ENCODE data around the gene BAHCC1. TPM values are rescaled to one million over a fixed set of nuclear protein-coding genes. Genes with fewer than 3 reads are reported as not detected.
A peak's percentile ranks its signal among the peaks of the same experiment; 100 is the strongest.

Gene BAHCC1
- total and polyA plus RNA-seq, 9 of the 15 experiments (the other 6 are each of a cell fraction or from before 2014, with no cell fraction given), result 0.14 to 26.9 (median 5.0) TPM

DNA sequence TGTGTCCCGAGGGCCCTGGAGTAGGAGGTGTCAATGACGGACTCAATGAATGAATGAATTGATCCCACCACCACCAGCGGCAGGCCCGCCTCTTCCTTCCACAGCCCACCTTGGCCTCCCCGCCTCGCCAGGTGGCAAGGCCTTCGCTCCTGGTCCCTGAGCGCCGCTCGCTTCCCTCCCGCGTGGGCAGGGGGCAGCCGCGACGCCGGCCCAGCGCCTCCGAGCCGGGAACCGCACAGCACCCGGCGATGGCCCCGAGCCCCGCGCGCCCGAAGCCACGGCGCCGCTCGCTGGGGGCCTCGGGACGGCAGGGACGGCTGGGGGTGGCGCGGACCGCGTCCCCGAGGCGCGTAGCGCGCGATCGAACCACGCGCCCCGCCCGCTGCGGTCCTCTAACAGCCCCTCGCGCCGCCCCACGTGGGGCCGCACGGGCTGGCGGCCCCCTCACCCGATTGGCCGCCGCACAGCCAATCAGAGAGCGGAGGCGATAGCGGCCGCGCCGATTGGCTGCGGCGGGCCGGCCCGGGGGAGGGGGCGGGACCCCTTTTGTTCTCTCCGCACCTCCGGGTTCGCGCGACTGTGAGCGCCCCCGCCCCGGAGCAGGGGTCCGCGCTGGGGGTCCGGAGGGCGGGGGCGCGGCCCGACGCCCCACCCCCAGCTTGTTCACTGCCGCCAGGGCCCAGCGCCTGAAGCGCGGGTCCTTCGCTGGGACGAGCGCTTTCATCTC is 86.0 kb downstream of the BAHCC1 start (continued):
- TF ChIP-seq, protein P1, sequence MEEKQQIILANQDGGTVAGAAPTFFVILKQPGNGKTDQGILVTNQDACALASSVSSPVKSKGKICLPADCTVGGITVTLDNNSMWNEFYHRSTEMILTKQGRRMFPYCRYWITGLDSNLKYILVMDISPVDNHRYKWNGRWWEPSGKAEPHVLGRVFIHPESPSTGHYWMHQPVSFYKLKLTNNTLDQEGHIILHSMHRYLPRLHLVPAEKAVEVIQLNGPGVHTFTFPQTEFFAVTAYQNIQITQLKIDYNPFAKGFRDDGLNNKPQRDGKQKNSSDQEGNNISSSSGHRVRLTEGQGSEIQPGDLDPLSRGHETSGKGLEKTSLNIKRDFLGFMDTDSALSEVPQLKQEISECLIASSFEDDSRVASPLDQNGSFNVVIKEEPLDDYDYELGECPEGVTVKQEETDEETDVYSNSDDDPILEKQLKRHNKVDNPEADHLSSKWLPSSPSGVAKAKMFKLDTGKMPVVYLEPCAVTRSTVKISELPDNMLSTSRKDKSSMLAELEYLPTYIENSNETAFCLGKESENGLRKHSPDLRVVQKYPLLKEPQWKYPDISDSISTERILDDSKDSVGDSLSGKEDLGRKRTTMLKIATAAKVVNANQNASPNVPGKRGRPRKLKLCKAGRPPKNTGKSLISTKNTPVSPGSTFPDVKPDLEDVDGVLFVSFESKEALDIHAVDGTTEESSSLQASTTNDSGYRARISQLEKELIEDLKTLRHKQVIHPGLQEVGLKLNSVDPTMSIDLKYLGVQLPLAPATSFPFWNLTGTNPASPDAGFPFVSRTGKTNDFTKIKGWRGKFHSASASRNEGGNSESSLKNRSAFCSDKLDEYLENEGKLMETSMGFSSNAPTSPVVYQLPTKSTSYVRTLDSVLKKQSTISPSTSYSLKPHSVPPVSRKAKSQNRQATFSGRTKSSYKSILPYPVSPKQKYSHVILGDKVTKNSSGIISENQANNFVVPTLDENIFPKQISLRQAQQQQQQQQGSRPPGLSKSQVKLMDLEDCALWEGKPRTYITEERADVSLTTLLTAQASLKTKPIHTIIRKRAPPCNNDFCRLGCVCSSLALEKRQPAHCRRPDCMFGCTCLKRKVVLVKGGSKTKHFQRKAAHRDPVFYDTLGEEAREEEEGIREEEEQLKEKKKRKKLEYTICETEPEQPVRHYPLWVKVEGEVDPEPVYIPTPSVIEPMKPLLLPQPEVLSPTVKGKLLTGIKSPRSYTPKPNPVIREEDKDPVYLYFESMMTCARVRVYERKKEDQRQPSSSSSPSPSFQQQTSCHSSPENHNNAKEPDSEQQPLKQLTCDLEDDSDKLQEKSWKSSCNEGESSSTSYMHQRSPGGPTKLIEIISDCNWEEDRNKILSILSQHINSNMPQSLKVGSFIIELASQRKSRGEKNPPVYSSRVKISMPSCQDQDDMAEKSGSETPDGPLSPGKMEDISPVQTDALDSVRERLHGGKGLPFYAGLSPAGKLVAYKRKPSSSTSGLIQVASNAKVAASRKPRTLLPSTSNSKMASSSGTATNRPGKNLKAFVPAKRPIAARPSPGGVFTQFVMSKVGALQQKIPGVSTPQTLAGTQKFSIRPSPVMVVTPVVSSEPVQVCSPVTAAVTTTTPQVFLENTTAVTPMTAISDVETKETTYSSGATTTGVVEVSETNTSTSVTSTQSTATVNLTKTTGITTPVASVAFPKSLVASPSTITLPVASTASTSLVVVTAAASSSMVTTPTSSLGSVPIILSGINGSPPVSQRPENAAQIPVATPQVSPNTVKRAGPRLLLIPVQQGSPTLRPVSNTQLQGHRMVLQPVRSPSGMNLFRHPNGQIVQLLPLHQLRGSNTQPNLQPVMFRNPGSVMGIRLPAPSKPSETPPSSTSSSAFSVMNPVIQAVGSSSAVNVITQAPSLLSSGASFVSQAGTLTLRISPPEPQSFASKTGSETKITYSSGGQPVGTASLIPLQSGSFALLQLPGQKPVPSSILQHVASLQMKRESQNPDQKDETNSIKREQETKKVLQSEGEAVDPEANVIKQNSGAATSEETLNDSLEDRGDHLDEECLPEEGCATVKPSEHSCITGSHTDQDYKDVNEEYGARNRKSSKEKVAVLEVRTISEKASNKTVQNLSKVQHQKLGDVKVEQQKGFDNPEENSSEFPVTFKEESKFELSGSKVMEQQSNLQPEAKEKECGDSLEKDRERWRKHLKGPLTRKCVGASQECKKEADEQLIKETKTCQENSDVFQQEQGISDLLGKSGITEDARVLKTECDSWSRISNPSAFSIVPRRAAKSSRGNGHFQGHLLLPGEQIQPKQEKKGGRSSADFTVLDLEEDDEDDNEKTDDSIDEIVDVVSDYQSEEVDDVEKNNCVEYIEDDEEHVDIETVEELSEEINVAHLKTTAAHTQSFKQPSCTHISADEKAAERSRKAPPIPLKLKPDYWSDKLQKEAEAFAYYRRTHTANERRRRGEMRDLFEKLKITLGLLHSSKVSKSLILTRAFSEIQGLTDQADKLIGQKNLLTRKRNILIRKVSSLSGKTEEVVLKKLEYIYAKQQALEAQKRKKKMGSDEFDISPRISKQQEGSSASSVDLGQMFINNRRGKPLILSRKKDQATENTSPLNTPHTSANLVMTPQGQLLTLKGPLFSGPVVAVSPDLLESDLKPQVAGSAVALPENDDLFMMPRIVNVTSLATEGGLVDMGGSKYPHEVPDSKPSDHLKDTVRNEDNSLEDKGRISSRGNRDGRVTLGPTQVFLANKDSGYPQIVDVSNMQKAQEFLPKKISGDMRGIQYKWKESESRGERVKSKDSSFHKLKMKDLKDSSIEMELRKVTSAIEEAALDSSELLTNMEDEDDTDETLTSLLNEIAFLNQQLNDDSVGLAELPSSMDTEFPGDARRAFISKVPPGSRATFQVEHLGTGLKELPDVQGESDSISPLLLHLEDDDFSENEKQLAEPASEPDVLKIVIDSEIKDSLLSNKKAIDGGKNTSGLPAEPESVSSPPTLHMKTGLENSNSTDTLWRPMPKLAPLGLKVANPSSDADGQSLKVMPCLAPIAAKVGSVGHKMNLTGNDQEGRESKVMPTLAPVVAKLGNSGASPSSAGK (IDR thresholded peaks at IDR 0.05), result peak; percentile 82
- TF ChIP-seq SIX5 (IDR thresholded peaks at IDR 0.05; ENCODE audit: borderline replicate concordance in 1 of 2, insufficient read depth in 1 of 2, low read depth in 1 of 2, low read length in 2 of 2) (no peak), KLF13 (tag; IDR thresholded peaks at IDR 0.05; ENCODE audit: borderline replicate concordance, low read depth) (no peak), PHB (CRISPR knock-in tag; IDR thresholded peaks at IDR 0.05) (no peak), GATA2 (CRISPR knock-in tag; IDR thresholded peaks at IDR 0.05) (no peak), JUND (IDR thresholded peaks at IDR 0.05; ENCODE audit: borderline replicate concordance, low read depth, low read length) (no peak), JUND (tag; IDR thresholded peaks at IDR 0.05; ENCODE audit: borderline replicate concordance, low read depth, low read length) (no peak), KLF6 (CRISPR knock-in tag; IDR thresholded peaks at IDR 0.05; ENCODE audit: borderline replicate concordance) (no peak), ILF3 (IDR thresholded peaks at IDR 0.05; ENCODE audit: borderline replicate concordance) (no peak), ZNF224 (CRISPR knock-in tag; IDR thresholded peaks at IDR 0.05) (no peak), RHOXF2B (CRISPR knock-in tag; conservative IDR thresholded peaks at IDR 0.05) (no peak), MAFG (tag; conservative IDR thresholded peaks at IDR 0.05) (no peak), FOXJ3 (CRISPR knock-in tag; IDR thresholded peaks at IDR 0.05) (no peak)
- TF ChIP-seq, protein P2, sequence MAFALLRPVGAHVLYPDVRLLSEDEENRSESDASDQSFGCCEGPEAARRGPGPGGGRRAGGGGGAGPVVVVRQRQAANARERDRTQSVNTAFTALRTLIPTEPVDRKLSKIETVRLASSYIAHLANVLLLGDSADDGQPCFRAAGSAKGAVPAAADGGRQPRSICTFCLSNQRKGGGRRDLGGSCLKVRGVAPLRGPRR (CRISPR knock-in tag; IDR thresholded peaks at IDR 0.05), result no peak
- TF ChIP-seq, protein P3, sequence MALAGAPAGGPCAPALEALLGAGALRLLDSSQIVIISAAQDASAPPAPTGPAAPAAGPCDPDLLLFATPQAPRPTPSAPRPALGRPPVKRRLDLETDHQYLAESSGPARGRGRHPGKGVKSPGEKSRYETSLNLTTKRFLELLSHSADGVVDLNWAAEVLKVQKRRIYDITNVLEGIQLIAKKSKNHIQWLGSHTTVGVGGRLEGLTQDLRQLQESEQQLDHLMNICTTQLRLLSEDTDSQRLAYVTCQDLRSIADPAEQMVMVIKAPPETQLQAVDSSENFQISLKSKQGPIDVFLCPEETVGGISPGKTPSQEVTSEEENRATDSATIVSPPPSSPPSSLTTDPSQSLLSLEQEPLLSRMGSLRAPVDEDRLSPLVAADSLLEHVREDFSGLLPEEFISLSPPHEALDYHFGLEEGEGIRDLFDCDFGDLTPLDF (CRISPR knock-in tag; IDR thresholded peaks at IDR 0.05), result no peak; the same call in 1 of the 2 replicates
